ENCODE results near the gene DNAH5.

Gene DNAH5

GRCh38 chr5:13708432-13708831, 236.1 kb downstream of the DNAH5 start:
- Histone ChIP-seq H3K4me3 (ENCODE audit: low read length in 2 of 2) (no peak overlapping the region), H2AK5ac (ENCODE audit: low read depth, low read length) (no peak overlapping the region), H3K9me3 (replicated peaks in 1 of 2; ENCODE audit: control insufficient read depth in 2 of 2, insufficient read depth in 1 of 2, low read depth in 1 of 2, low read length in 2 of 2) (no peaks in the 10 kb centered on the region), H4K8ac (ENCODE audit: low read depth, low read length) (no peak overlapping the region), H3K18ac (ENCODE audit: low read length) (no peak overlapping the region), H3K4me2 (ENCODE audit: insufficient read depth, low read length, poor library complexity, severe bottlenecking) (no peak overlapping the region), H3K27me3 (ENCODE audit: control insufficient read depth in 3 of 3, insufficient read depth in 3 of 3, low read depth in 1 of 3, low read length in 3 of 3) (no peaks in the 10 kb centered on the region), H3K79me1 (ENCODE audit: low read depth, low read length) (no peaks in the 10 kb centered on the region), H3K23ac (ENCODE audit: low read depth, low read length, poor library complexity) (no peak overlapping the region), H3K27ac (replicated peaks; ENCODE audit: low read length) (no peak overlapping the region), H4K91ac (ENCODE audit: low read depth, low read length, poor library complexity) (no peak overlapping the region), H2AFZ (ENCODE audit: low read length) (no peak overlapping the region), H3K36me3 (replicated peaks in 1 of 2; ENCODE audit: control insufficient read depth in 2 of 2, insufficient read depth in 2 of 2, low read length in 2 of 2) (no peaks in the 10 kb centered on the region), H2BK15ac (ENCODE audit: low read length) (no peak overlapping the region), H2BK120ac (ENCODE audit: low read depth, low read length) (no peak overlapping the region), H3K9ac (ENCODE audit: low read depth, low read length, poor library complexity) (no peak overlapping the region), H3K4ac (ENCODE audit: low read length) (no peak overlapping the region), H2BK12ac (ENCODE audit: low read length) (no peak overlapping the region), H2BK5ac (ENCODE audit: low read length) (no peak overlapping the region), H3K14ac (ENCODE audit: low read length) (no peak overlapping the region), H3K4me1 (ENCODE audit: control insufficient read depth in 2 of 2, insufficient read depth in 1 of 2, low read depth in 1 of 2, low read length in 2 of 2) (peaks cover 0 to 1% of the 10 kb centered on the region in 2 donors)
- WGBS, 2 donors (ENCODE audit: extremely low coverage in 2 of 2, insufficient read length in 2 of 2, insufficient replicate concordance in 1 of 2) = no CpG with 5 or more reads among the region's 2 CpGs
- DNase-seq (ENCODE audit: low spot score) = no peak

GRCh38 chr5:13704396-13704795, 240.1 kb downstream of the DNAH5 start:
- Histone ChIP-seq H3K18ac (ENCODE audit: low read length) (no peak overlapping the region), H3K23ac (ENCODE audit: low read depth, low read length, poor library complexity) (no peak overlapping the region), H3K4ac (ENCODE audit: low read length) (no peak overlapping the region), H3K9me3 (replicated peaks in 1 of 2; ENCODE audit: control insufficient read depth in 2 of 2, insufficient read depth in 1 of 2, low read depth in 1 of 2, low read length in 2 of 2) (no peaks in the 10 kb centered on the region), H3K79me1 (ENCODE audit: low read depth, low read length) (no peaks in the 10 kb centered on the region), H3K14ac (ENCODE audit: low read length) (no peak overlapping the region), H3K4me2 (ENCODE audit: insufficient read depth, low read length, poor library complexity, severe bottlenecking) (no peak overlapping the region), H2BK15ac (ENCODE audit: low read length) (no peak overlapping the region), H3K4me3 (ENCODE audit: low read length in 2 of 2) (no peak overlapping the region), H2BK5ac (ENCODE audit: low read length) (no peak overlapping the region), H2AK5ac (ENCODE audit: low read depth, low read length) (no peak overlapping the region), H2AFZ (ENCODE audit: low read length) (no peak overlapping the region), H2BK12ac (ENCODE audit: low read length) (no peak overlapping the region), H3K36me3 (replicated peaks in 1 of 2; ENCODE audit: control insufficient read depth in 2 of 2, insufficient read depth in 2 of 2, low read length in 2 of 2) (no peaks in the 10 kb centered on the region), H4K8ac (ENCODE audit: low read depth, low read length) (no peak overlapping the region), H3K9ac (ENCODE audit: low read depth, low read length, poor library complexity) (no peak overlapping the region), H3K27me3 (ENCODE audit: control insufficient read depth in 3 of 3, insufficient read depth in 3 of 3, low read depth in 1 of 3, low read length in 3 of 3) (no peaks in the 10 kb centered on the region), H4K91ac (ENCODE audit: low read depth, low read length, poor library complexity) (no peak overlapping the region), H3K4me1 (ENCODE audit: control insufficient read depth in 2 of 2, insufficient read depth in 1 of 2, low read depth in 1 of 2, low read length in 2 of 2) (no peaks in the 10 kb centered on the region), H3K27ac (replicated peaks; ENCODE audit: low read length) (no peak overlapping the region), H2BK120ac (ENCODE audit: low read depth, low read length) (no peak overlapping the region)
- DNase-seq (ENCODE audit: low spot score) = no peak
- WGBS, 2 donors (ENCODE audit: extremely low coverage in 2 of 2, insufficient read length in 2 of 2, insufficient replicate concordance in 1 of 2) = no CpG with 5 or more reads among the region's 4 CpGs

GRCh38 chr5:13700626-13701025, 243.9 kb downstream of the DNAH5 start:
- Histone ChIP-seq H3K4me2 (ENCODE audit: insufficient read depth, low read length, poor library complexity, severe bottlenecking) (no peak overlapping the region), H3K9ac (ENCODE audit: low read depth, low read length, poor library complexity) (no peak overlapping the region), H3K4me3 (ENCODE audit: low read length in 2 of 2) (no peak overlapping the region), H3K4me1 (ENCODE audit: control insufficient read depth in 2 of 2, insufficient read depth in 1 of 2, low read depth in 1 of 2, low read length in 2 of 2) (no peaks in the 10 kb centered on the region), H2BK120ac (ENCODE audit: low read depth, low read length) (no peak overlapping the region), H3K79me1 (ENCODE audit: low read depth, low read length) (no peaks in the 10 kb centered on the region), H3K36me3 (replicated peaks in 1 of 2; ENCODE audit: control insufficient read depth in 2 of 2, insufficient read depth in 2 of 2, low read length in 2 of 2) (no peaks in the 10 kb centered on the region), H3K9me3 (replicated peaks in 1 of 2; ENCODE audit: control insufficient read depth in 2 of 2, insufficient read depth in 1 of 2, low read depth in 1 of 2, low read length in 2 of 2) (peaks cover 0 to 2% of the 10 kb centered on the region in 2 donors), H3K18ac (ENCODE audit: low read length) (no peak overlapping the region), H3K4ac (ENCODE audit: low read length) (no peak overlapping the region), H2AK5ac (ENCODE audit: low read depth, low read length) (no peak overlapping the region), H2BK12ac (ENCODE audit: low read length) (no peak overlapping the region), H2BK5ac (ENCODE audit: low read length) (no peak overlapping the region), H3K27ac (replicated peaks; ENCODE audit: low read length) (no peak overlapping the region), H4K8ac (ENCODE audit: low read depth, low read length) (no peak overlapping the region), H2AFZ (ENCODE audit: low read length) (no peak overlapping the region), H3K27me3 (ENCODE audit: control insufficient read depth in 3 of 3, insufficient read depth in 3 of 3, low read depth in 1 of 3, low read length in 3 of 3) (peaks cover 0 to 2% (median 0%) of the 10 kb centered on the region in 3 experiments), H4K91ac (ENCODE audit: low read depth, low read length, poor library complexity) (no peak overlapping the region), H3K23ac (ENCODE audit: low read depth, low read length, poor library complexity) (no peak overlapping the region), H3K14ac (ENCODE audit: low read length) (no peak overlapping the region), H2BK15ac (ENCODE audit: low read length) (no peak overlapping the region)
- DNase-seq (ENCODE audit: low spot score) = no peak
- no CpG with 5 or more reads among the region's 6 CpGs for WGBS, 2 donors (ENCODE audit: extremely low coverage in 2 of 2, insufficient read length in 2 of 2, insufficient replicate concordance in 1 of 2)

GRCh38 chr5:13698885-13699284, 245.6 kb downstream of the DNAH5 start:
- Histone ChIP-seq H2AK5ac (ENCODE audit: low read depth, low read length) (no peak overlapping the region), H4K8ac (ENCODE audit: low read depth, low read length) (no peak overlapping the region), H4K91ac (ENCODE audit: low read depth, low read length, poor library complexity) (no peak overlapping the region), H3K4me1 (ENCODE audit: control insufficient read depth in 2 of 2, insufficient read depth in 1 of 2, low read depth in 1 of 2, low read length in 2 of 2) (no peaks in the 10 kb centered on the region), H3K36me3 (replicated peaks in 1 of 2; ENCODE audit: control insufficient read depth in 2 of 2, insufficient read depth in 2 of 2, low read length in 2 of 2) (no peaks in the 10 kb centered on the region), H3K9me3 (replicated peaks in 1 of 2; ENCODE audit: control insufficient read depth in 2 of 2, insufficient read depth in 1 of 2, low read depth in 1 of 2, low read length in 2 of 2) (peaks cover 0 to 2% of the 10 kb centered on the region in 2 donors), H3K4ac (ENCODE audit: low read length) (no peak overlapping the region), H3K27me3 (ENCODE audit: control insufficient read depth in 3 of 3, insufficient read depth in 3 of 3, low read depth in 1 of 3, low read length in 3 of 3) (peaks cover 0 to 3% (median 0%) of the 10 kb centered on the region in 3 experiments), H2BK15ac (ENCODE audit: low read length) (no peak overlapping the region), H3K23ac (ENCODE audit: low read depth, low read length, poor library complexity) (no peak overlapping the region), H3K79me1 (ENCODE audit: low read depth, low read length) (no peaks in the 10 kb centered on the region), H2BK120ac (ENCODE audit: low read depth, low read length) (no peak overlapping the region), H2AFZ (ENCODE audit: low read length) (no peak overlapping the region), H2BK5ac (ENCODE audit: low read length) (no peak overlapping the region), H3K18ac (ENCODE audit: low read length) (no peak overlapping the region), H3K27ac (replicated peaks; ENCODE audit: low read length) (no peak overlapping the region), H3K4me2 (ENCODE audit: insufficient read depth, low read length, poor library complexity, severe bottlenecking) (no peak overlapping the region), H3K9ac (ENCODE audit: low read depth, low read length, poor library complexity) (no peak overlapping the region), H2BK12ac (ENCODE audit: low read length) (no peak overlapping the region), H3K14ac (ENCODE audit: low read length) (no peak overlapping the region), H3K4me3 (ENCODE audit: low read length in 2 of 2) (no peak overlapping the region)
- DNase-seq (ENCODE audit: low spot score) = no peak
- WGBS, 2 donors (ENCODE audit: extremely low coverage in 2 of 2, insufficient read length in 2 of 2, insufficient replicate concordance in 1 of 2) = no CpG with 5 or more reads among the region's 3 CpGs

All from neuronal stem cell (in vitro differentiated cells).